Mesendoderm (in vitro differentiated cells): ENCODE data around the gene TAMM41.

Source experiments
- DNase-seq: peaks from one replicate; pipeline ENCODE4 v3.0.0; 2013
- H2AK5ac ChIP-seq: 2 replicates; pipeline ENCODE4 v1.6.1; 2013; ENCODE audit warnings: low read length, inconsistent platforms
- H2BK120ac ChIP-seq: 2 replicates; pipeline ENCODE4 v1.6.1; 2013; ENCODE audit warnings: low read depth, mild to moderate bottlenecking, low read length, moderate library complexity, mixed read lengths
- H2BK15ac ChIP-seq: replicated peaks from 2 replicates; pipeline ENCODE4 v1.6.1; 2013; ENCODE audit warnings: low read depth, mild to moderate bottlenecking, moderate library complexity
- H2BK5ac ChIP-seq: 2 replicates; pipeline ENCODE4 v1.6.1; 2013; ENCODE audit warnings: low read length, inconsistent platforms
- H3K18ac ChIP-seq: 2 replicates; pipeline ENCODE4 v1.6.1; 2013; ENCODE audit warnings: mild to moderate bottlenecking, low read length, mixed read lengths
- H3K23ac ChIP-seq: one replicate; pipeline ENCODE4 v1.6.1; 2013; ENCODE audit warnings: low read length
- H3K27ac ChIP-seq: 2 replicates; pipeline ENCODE4 v1.5.1; 2013; ENCODE audit warnings: low read depth, mild to moderate bottlenecking, inconsistent platforms, low read length, moderate library complexity
- H3K27me3 ChIP-seq: 2 replicates; pipeline ENCODE4 v1.6.1; 2013; ENCODE audit warnings: low read length, control low read depth, mild to moderate bottlenecking, inconsistent platforms; ENCODE audit not compliant: insufficient read depth, poor library complexity
- H3K36me3 ChIP-seq: 2 replicates; pipeline ENCODE4 v1.6.1; 2013; ENCODE audit warnings: low read length, inconsistent platforms; ENCODE audit not compliant: control insufficient read depth, insufficient read depth
- H3K4ac ChIP-seq: one replicate; pipeline ENCODE4 v1.6.1; 2013; ENCODE audit warnings: low read depth, mild to moderate bottlenecking, low read length, moderate library complexity
- H3K4me1 ChIP-seq: 2 replicates; pipeline ENCODE4 v1.6.1; 2013; ENCODE audit warnings: low read depth, low read length, inconsistent platforms; ENCODE audit not compliant: control insufficient read depth
- H3K4me2 ChIP-seq: 2 replicates; pipeline ENCODE4 v1.6.1; 2013; ENCODE audit warnings: low read length
- H3K4me3 ChIP-seq: 2 replicates; pipeline ENCODE4 v1.5.1; 2013; ENCODE audit warnings: mild to moderate bottlenecking, low read length
- H3K56ac ChIP-seq: one replicate; pipeline ENCODE4 v1.6.1; 2013; ENCODE audit warnings: low read length
- H3K79me1 ChIP-seq: 2 replicates; pipeline ENCODE4 v1.6.1; 2013; ENCODE audit warnings: low read length, inconsistent platforms
- H3K79me2 ChIP-seq: 2 replicates; pipeline ENCODE4 v1.6.1; 2013; ENCODE audit warnings: mild to moderate bottlenecking, low read length; ENCODE audit not compliant: control insufficient read depth, insufficient read depth
- H3K9ac ChIP-seq: 2 replicates; pipeline ENCODE4 v1.6.1; 2013; ENCODE audit warnings: low read length, inconsistent platforms
- H4K5ac ChIP-seq: one replicate; pipeline ENCODE4 v1.6.1; 2013; ENCODE audit warnings: low read length
- H4K8ac ChIP-seq: one replicate; pipeline ENCODE4 v1.6.1; 2013; ENCODE audit warnings: low read depth, mild to moderate bottlenecking, control low read depth, low read length, moderate library complexity
- WGBS: extraction: QIAGEN DNeasy Blood & Tissue Kit; methylation state at CpG from one replicate; pipeline ENCODE4 v1.1.7; 2013; ENCODE audit warnings: low lambda C conversion rate, missing lambda C conversion rate; ENCODE audit not compliant: insufficient coverage; ENCODE audit errors: extremely low coverage; 5-methylcytosine and 5-hydroxymethylcytosine counted together

The TAMM41 gene

DNA sequence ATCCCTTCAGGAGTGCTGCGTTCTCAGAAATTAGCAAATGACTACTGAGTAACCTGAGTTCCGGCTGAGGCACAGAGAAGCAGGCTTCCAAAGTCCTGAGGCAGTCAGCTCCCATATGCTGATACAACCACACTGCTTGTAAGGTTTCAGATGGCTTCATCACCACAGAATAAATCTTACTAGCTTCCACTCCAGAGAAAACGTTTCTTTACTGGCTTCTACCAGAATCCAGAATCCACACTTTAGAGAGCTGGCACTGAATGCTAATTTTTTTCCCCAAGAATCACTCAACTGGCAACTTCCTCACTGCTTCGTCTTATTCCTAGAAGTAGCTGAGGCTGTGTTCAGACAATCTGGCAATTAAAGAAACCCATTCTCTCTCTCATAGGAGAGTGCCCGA lies 21.4 kb downstream of the TAMM41 start:
- Histone ChIP-seq H3K23ac (no peak overlapping the region), H3K36me3 (peaks cover 1% of the 10 kb centered on the region), H3K18ac (no peak overlapping the region), H2BK5ac (no peak overlapping the region), H3K4ac (no peak overlapping the region), H3K56ac (no peak overlapping the region), H2BK15ac (no peak overlapping the region), H3K4me2 (no peak overlapping the region), H2AK5ac (no peak overlapping the region), H3K27me3 (no peaks in the 10 kb centered on the region), H3K79me2 (no peaks in the 10 kb centered on the region), H3K4me1 (no peaks in the 10 kb centered on the region), H4K8ac (no peak overlapping the region), H3K79me1 (no peaks in the 10 kb centered on the region), H4K5ac (no peak overlapping the region), H3K9ac (no peak overlapping the region), H3K4me3 (no peak overlapping the region), H3K27ac (no peak overlapping the region), H2BK120ac (no peak overlapping the region)
- WGBS = no CpG with 5 or more reads among the region's 5 CpGs
- no peak for DNase-seq

DNA sequence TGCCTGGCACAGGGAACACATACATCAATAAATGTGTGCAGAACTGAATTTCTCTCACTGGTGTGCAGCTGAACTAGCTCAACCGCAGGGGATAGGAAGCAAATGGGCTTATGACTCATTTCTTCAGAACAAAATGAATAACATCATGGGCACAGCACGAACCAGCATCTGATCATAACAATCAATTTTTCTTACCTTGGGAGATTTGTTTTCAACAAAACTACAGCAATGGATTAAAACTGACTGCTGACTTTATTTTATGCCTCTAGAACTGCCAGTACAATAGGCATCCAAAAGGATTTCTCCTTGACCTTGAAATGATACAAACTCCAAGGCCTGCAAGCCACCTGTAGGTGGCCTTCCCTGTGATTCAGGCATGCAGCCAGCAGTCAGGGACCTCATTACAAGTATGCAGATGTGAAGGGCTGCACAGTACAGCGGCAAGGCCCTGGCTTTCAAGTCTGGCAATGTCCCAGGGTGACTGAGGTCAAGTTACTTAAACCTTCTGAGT lies 26.1 kb downstream of the TAMM41 start:
- no peaks in the 10 kb centered on the region for H3K79me1 ChIP-seq
- H3K4me2 ChIP-seq = no peak overlapping the region
- H3K9ac ChIP-seq = no peak overlapping the region
- H3K27me3 ChIP-seq = no peaks in the 10 kb centered on the region
- peak; percentile 16 for DNase-seq
- H3K4ac ChIP-seq = no peak overlapping the region
- no peak overlapping the region for H4K5ac ChIP-seq
- no CpG with 5 or more reads among the region's 3 CpGs for WGBS
- H2BK15ac ChIP-seq = no peak overlapping the region
- H3K36me3 ChIP-seq = peaks cover 1% of the 10 kb centered on the region
- no peak overlapping the region for H3K23ac ChIP-seq
- no peak overlapping the region for H3K18ac ChIP-seq
- H2BK5ac ChIP-seq = no peak overlapping the region
- no peaks in the 10 kb centered on the region for H3K79me2 ChIP-seq
- H2AK5ac ChIP-seq = no peak overlapping the region
- H3K27ac ChIP-seq = no peak overlapping the region
- no peak overlapping the region for H3K4me3 ChIP-seq
- no peak overlapping the region for H3K56ac ChIP-seq
- no peak overlapping the region for H4K8ac ChIP-seq
- H2BK120ac ChIP-seq = no peak overlapping the region
- H3K4me1 ChIP-seq = no peaks in the 10 kb centered on the region

DNA sequence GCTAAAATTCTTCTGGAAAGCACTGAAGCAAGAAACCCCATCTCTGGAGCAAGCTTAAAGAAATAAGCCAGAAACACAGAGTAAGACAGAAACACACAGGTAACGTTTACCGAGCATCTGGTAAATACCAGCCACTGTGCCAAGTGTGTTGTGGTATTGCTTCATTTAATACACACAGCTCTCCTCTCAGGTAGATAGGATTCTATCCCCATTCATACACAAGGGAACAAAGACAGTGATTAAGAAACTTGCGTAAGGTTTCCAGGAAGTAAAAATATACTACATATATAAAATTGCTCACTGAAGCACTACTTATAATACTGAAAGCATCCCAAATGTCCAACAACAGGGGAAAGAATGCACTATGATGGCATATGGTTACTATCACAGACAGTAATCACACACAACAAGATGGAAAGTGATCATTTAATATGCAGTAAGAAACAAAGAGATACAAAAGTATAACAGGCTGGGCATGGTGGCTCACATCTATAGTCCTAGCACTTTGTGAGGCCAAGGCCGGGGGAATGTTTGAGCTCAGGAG lies 27.5 kb downstream of the TAMM41 start:
- no peak overlapping the region for H4K5ac ChIP-seq
- H3K4me3 ChIP-seq = no peak overlapping the region
- H2BK5ac ChIP-seq = no peak overlapping the region
- H3K4me1 ChIP-seq = no peaks in the 10 kb centered on the region
- H4K8ac ChIP-seq = no peak overlapping the region
- H3K79me1 ChIP-seq = no peaks in the 10 kb centered on the region
- no peak overlapping the region for H3K4ac ChIP-seq
- H3K27ac ChIP-seq = no peak overlapping the region
- no peaks in the 10 kb centered on the region for H3K36me3 ChIP-seq
- no peaks in the 10 kb centered on the region for H3K79me2 ChIP-seq
- H2BK15ac ChIP-seq = no peak overlapping the region
- no CpG with 5 or more reads among the region's 4 CpGs for WGBS
- H3K56ac ChIP-seq = no peak overlapping the region
- H3K4me2 ChIP-seq = no peak overlapping the region
- no peak for DNase-seq
- no peak overlapping the region for H3K23ac ChIP-seq
- H3K27me3 ChIP-seq = no peaks in the 10 kb centered on the region
- no peak overlapping the region for H2AK5ac ChIP-seq
- H3K9ac ChIP-seq = no peak overlapping the region
- H3K18ac ChIP-seq = no peak overlapping the region
- H2BK120ac ChIP-seq = no peak overlapping the region

DNA sequence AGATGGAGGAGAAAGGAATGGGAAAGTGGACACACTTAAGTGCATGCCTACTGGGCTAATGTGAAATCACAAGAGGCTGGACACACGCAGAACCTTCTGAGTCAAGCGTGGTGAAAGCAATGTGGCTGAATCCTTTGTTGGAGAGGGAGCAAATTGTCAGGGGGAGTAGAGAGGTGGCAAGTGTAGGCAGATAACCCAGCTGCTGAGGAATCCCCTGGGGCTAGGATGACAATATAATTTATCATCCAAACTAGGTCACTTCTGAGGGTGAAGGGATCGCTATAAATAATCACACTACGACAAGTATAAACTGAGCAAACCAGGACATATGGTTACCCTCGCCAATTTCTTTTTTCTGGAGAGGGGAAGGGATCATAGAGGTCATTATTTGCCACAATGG lies 28.7 kb downstream of the TAMM41 start:
- peak; percentile 4 for DNase-seq
- H3K27ac ChIP-seq = no peak overlapping the region
- H3K36me3 ChIP-seq = no peaks in the 10 kb centered on the region

DNA sequence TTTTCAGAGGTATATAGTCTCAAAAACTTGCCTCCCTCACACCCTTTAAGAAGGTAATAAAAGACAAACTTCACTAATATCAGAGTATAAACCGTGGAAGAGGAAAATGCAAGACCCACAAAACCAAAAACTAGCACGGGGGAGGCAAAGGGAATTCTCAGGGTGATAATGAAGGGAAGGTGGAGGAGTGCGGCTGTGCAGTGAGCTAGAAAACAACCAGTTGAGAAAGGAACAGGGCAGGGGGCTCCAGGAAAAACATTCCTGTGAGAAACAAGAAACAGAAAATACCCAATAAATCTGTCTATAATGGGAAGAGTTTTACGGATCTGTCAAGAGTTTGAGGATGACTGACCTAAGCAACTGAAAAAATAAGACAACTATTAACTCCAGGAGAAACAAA lies 31.6 kb downstream of the TAMM41 start:
- no peak overlapping the region for H2BK15ac ChIP-seq
- H3K4me2 ChIP-seq = no peak overlapping the region
- H3K18ac ChIP-seq = no peak overlapping the region
- H3K27ac ChIP-seq = no peak overlapping the region
- H3K79me1 ChIP-seq = no peaks in the 10 kb centered on the region
- WGBS = no CpG with 5 or more reads among the region's 4 CpGs
- no peak overlapping the region for H3K4me3 ChIP-seq
- H2AK5ac ChIP-seq = no peak overlapping the region
- no peak overlapping the region for H3K56ac ChIP-seq
- H4K5ac ChIP-seq = no peak overlapping the region
- no peak overlapping the region for H3K23ac ChIP-seq
- no peaks in the 10 kb centered on the region for H3K4me1 ChIP-seq
- H3K27me3 ChIP-seq = no peaks in the 10 kb centered on the region
- H2BK5ac ChIP-seq = no peak overlapping the region
- H3K4ac ChIP-seq = no peak overlapping the region
- H3K79me2 ChIP-seq = no peaks in the 10 kb centered on the region
- DNase-seq = no peak
- no peaks in the 10 kb centered on the region for H3K36me3 ChIP-seq
- no peak overlapping the region for H2BK120ac ChIP-seq
- no peak overlapping the region for H3K9ac ChIP-seq
- H4K8ac ChIP-seq = no peak overlapping the region

More for the DNA sequence above, 28.7 kb downstream of the TAMM41 start:
- H3K27me3 ChIP-seq = no peaks in the 10 kb centered on the region
- no peak overlapping the region for H3K18ac ChIP-seq
- no peak overlapping the region for H3K4me3 ChIP-seq
- H3K79me1 ChIP-seq = no peaks in the 10 kb centered on the region
- no peak overlapping the region for H4K5ac ChIP-seq
- no peak overlapping the region for H3K23ac ChIP-seq
- no peak overlapping the region for H2BK120ac ChIP-seq
- H3K4me2 ChIP-seq = no peak overlapping the region
- no CpG with 5 or more reads among the region's 5 CpGs for WGBS
- no peak overlapping the region for H3K56ac ChIP-seq
- no peak overlapping the region for H2AK5ac ChIP-seq
- H3K9ac ChIP-seq = no peak overlapping the region
- H4K8ac ChIP-seq = no peak overlapping the region
- no peaks in the 10 kb centered on the region for H3K79me2 ChIP-seq
- H3K4me1 ChIP-seq = no peaks in the 10 kb centered on the region
- H2BK15ac ChIP-seq = no peak overlapping the region
- no peak overlapping the region for H3K4ac ChIP-seq
- no peak overlapping the region for H2BK5ac ChIP-seq

DNA sequence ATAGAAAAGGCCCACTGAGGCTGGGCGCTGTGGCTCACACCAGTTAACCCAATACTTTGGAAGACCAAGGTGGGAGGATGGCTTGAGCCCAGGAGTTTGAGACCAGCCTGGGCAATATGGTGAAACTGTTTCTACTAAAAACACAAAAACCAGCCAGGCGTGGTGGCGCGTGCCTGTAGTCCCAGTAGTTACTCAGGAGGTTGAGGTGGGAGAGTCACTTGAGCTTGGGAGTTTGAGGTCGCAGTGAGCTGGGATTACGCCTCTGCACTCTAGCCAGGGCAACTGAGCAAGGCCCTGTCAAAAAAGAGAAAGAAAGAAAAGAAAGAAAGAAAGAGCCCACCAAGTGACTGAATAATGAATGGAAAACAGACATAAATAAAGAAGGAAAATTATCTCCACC lies 32.0 kb downstream of the TAMM41 start:
- no peak overlapping the region for H4K5ac ChIP-seq
- no peak overlapping the region for H4K8ac ChIP-seq
- no peak overlapping the region for H2AK5ac ChIP-seq
- H3K27me3 ChIP-seq = no peaks in the 10 kb centered on the region
- no peak overlapping the region for H2BK15ac ChIP-seq
- DNase-seq = no peak
- no peak overlapping the region for H3K4me3 ChIP-seq
- H2BK120ac ChIP-seq = no peak overlapping the region
- H3K79me2 ChIP-seq = no peaks in the 10 kb centered on the region
- H3K27ac ChIP-seq = no peak overlapping the region
- H2BK5ac ChIP-seq = no peak overlapping the region
- H3K79me1 ChIP-seq = no peaks in the 10 kb centered on the region
- no peaks in the 10 kb centered on the region for H3K4me1 ChIP-seq
- no peaks in the 10 kb centered on the region for H3K36me3 ChIP-seq
- H3K23ac ChIP-seq = no peak overlapping the region
- H3K18ac ChIP-seq = no peak overlapping the region
- no peak overlapping the region for H3K4me2 ChIP-seq
- H3K9ac ChIP-seq = no peak overlapping the region
- no CpG with 5 or more reads among the region's 6 CpGs for WGBS
- no peak overlapping the region for H3K56ac ChIP-seq
- H3K4ac ChIP-seq = no peak overlapping the region
